ENCODE results near the gene CUTC. TPM values are rescaled to one million over a fixed set of nuclear protein-coding genes. Genes with fewer than 3 reads are reported as not detected.
A peak's percentile ranks its signal among the peaks of the same experiment; 100 is the strongest.

The CUTC gene
- total and polyA plus RNA-seq, 2 donors from 2014 or later, result 16.5 to 19.1 TPM

DNA sequence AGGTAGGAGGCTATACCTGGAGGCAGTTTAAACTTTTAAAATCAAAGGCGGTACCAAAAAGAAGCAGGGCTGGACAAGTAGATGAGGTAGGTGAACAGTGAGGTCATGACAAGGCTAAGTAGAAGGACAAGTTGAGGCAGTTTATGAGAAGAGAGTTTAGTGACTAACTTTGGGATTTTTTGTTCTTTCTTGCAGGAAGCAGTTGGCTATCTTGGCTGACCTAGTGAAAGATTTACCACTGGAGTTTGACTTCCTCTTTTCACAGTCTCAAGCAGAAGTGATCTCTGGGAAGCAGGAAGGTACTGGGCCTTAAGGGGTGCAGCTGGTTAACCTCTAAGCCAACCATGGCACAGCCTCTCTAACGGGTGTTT is 46.5 kb upstream of the CUTC start:
- Histone ChIP-seq H3K4me3 (ENCODE audit: low read length in 3 of 3) (no peak overlapping the region), H3K27ac (ENCODE audit: low read depth in 2 of 2, low read length in 2 of 2) (peak overlapping the region in 1 of 2 donors; percentile 5), H3K9me3 (ENCODE audit: control insufficient read depth in 2 of 3, insufficient read depth in 1 of 3, low read length in 3 of 3) (no peaks in the 10 kb centered on the region), H3K9ac (ENCODE audit: low read length in 3 of 3) (no peak overlapping the region), H3K36me3 (ENCODE audit: control insufficient read depth in 2 of 3, insufficient read depth in 3 of 3, low read length in 3 of 3) (peaks cover 0 to 6% (median 0%) of the 10 kb centered on the region in 3 donors), H3K4me1 (ENCODE audit: control insufficient read depth in 2 of 3, insufficient read depth in 2 of 3, low read depth in 1 of 3, low read length in 3 of 3) (peaks cover 0 to 7% (median 2%) of the 10 kb centered on the region in 3 donors), H3K27me3 (ENCODE audit: control insufficient read depth, insufficient read depth, low read length) (no peaks in the 10 kb centered on the region)
- intact Hi-C loops (cut with DNase I), result no loop called here
- DNase-seq, result peak in 1 of 5 donors; percentile 33
- TF ChIP-seq, protein P1, sequence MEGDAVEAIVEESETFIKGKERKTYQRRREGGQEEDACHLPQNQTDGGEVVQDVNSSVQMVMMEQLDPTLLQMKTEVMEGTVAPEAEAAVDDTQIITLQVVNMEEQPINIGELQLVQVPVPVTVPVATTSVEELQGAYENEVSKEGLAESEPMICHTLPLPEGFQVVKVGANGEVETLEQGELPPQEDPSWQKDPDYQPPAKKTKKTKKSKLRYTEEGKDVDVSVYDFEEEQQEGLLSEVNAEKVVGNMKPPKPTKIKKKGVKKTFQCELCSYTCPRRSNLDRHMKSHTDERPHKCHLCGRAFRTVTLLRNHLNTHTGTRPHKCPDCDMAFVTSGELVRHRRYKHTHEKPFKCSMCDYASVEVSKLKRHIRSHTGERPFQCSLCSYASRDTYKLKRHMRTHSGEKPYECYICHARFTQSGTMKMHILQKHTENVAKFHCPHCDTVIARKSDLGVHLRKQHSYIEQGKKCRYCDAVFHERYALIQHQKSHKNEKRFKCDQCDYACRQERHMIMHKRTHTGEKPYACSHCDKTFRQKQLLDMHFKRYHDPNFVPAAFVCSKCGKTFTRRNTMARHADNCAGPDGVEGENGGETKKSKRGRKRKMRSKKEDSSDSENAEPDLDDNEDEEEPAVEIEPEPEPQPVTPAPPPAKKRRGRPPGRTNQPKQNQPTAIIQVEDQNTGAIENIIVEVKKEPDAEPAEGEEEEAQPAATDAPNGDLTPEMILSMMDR (IDR thresholded peaks at IDR 0.05; ENCODE audit: borderline replicate concordance, extremely low read depth, insufficient read depth), result no peak
- FAIRE-seq, result no peak

DNA sequence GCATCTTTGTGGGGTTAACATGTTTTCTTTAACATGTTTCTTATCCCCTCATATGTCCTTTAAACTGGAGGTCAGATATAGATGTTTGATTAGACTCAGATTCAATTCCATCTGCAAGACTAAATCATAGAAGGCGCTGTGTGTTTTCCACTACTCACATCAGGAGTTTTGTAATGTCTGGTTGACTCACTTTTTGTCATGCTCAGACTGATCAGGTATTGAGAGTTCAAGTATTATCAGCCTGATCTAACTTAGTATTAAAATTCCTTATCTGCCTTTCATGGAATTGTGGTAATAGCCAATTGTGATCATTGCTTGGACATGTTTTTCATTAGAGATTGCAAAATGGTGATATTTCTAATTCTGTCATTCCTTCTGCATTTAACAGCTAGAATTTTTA is 42.6 kb upstream of the CUTC start:
- Histone ChIP-seq H3K36me3 (ENCODE audit: control insufficient read depth in 2 of 3, insufficient read depth in 3 of 3, low read length in 3 of 3) (peaks cover 4 to 18% (median 10%) of the 10 kb centered on the region in 3 donors), H3K4me3 (ENCODE audit: low read length in 3 of 3) (no peak overlapping the region), H3K9ac (ENCODE audit: low read length in 3 of 3) (no peak overlapping the region), H3K27ac (ENCODE audit: low read depth in 2 of 2, low read length in 2 of 2) (no peak overlapping the region), H3K9me3 (ENCODE audit: control insufficient read depth in 2 of 3, insufficient read depth in 1 of 3, low read length in 3 of 3) (no peaks in the 10 kb centered on the region), H3K27me3 (ENCODE audit: control insufficient read depth, insufficient read depth, low read length) (no peaks in the 10 kb centered on the region), H3K4me1 (ENCODE audit: control insufficient read depth in 2 of 3, insufficient read depth in 2 of 3, low read depth in 1 of 3, low read length in 3 of 3) (peaks cover 0 to 2% (median 0%) of the 10 kb centered on the region in 3 donors)
- FAIRE-seq, result no peak
- no peak for DNase-seq
- intact Hi-C loops (cut with DNase I), result no loop called here
- TF ChIP-seq, protein P1 (IDR thresholded peaks at IDR 0.05; ENCODE audit: borderline replicate concordance, extremely low read depth, insufficient read depth), result no peak

DNA sequence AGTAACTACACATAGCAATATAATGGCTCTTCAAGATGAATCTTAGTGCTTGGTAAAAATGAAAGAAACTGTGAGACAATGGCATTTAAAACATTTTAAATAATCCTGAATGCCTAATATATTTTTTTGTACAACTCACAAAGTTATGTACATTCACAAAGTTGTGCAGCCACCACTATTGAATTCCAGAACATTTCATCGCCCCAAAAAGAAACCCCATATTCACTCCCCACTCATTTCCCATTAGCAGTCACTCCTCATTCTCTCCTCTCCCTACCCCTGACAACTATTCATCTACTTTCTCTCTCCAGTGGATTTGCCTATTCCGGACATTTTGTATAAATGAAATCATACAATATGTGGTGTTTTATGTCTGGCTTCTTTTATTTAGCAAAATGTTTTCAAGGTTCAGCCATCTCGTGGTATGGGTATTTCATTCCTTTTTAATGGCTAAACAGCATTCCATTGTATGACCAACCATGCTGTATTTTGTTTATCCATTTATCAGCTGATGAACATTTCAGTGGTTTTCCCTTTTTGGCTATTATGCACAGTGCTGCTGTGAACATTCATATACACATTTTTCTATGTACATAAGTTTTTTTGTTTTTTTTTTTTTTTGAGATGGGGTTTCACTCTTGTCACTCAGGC is 38.0 kb upstream of the CUTC start:
- peaks cover 4 to 27% (median 24%) of the 10 kb centered on the region in 3 donors for H3K36me3 ChIP-seq (ENCODE audit: control insufficient read depth in 2 of 3, insufficient read depth in 3 of 3, low read length in 3 of 3)
- DNase-seq (no peak), FAIRE-seq (no peak)
- intact Hi-C loops (cut with DNase I), result no loop called here
- TF ChIP-seq, protein P1 (IDR thresholded peaks at IDR 0.05; ENCODE audit: borderline replicate concordance, extremely low read depth, insufficient read depth), result no peak
- H3K27me3 ChIP-seq (ENCODE audit: control insufficient read depth, insufficient read depth, low read length), result no peaks in the 10 kb centered on the region
- H3K4me1 ChIP-seq (ENCODE audit: control insufficient read depth in 2 of 3, insufficient read depth in 2 of 3, low read depth in 1 of 3, low read length in 3 of 3), result no peaks in the 10 kb centered on the region
- no peak overlapping the region for H3K27ac ChIP-seq (ENCODE audit: low read depth in 2 of 2, low read length in 2 of 2)
- no peak overlapping the region for H3K9ac ChIP-seq (ENCODE audit: low read length in 3 of 3)
- H3K9me3 ChIP-seq (ENCODE audit: control insufficient read depth in 2 of 3, insufficient read depth in 1 of 3, low read length in 3 of 3), result no peaks in the 10 kb centered on the region
- no peak overlapping the region for H3K4me3 ChIP-seq (ENCODE audit: low read length in 3 of 3)
